GM10266 (cell line): ENCODE results near the gene DDB1.
A peak's percentile ranks its signal among the peaks of the same experiment; 100 is the strongest.

Experiments
- DNase-seq: peaks from one replicate; pipeline ENCODE4 v3.0.0; 2012; ENCODE audit errors: extremely low spot score
- CTCF ChIP-seq: IDR thresholded peaks from 2 replicates; pipeline ENCODE4 v1.5.1; 2012; ENCODE audit warnings: mild to moderate bottlenecking, low read depth; ENCODE audit not compliant: control insufficient read depth, insufficient read depth; ENCODE audit errors: missing control alignments

The DDB1 gene

GRCh38 chr11:61361741-61362541 is 29.0 kb upstream of the DDB1 start, which contains the start of the genes CYB561A3 and TMEM138:
TSS of gene CYB561A3 (minus strand) at chr11:61361882. CDS start at chr11:61356713, 5,169 bp downstream.
TSS of gene TMEM138 (plus strand) at chr11:61362374. CDS start at chr11:61364391, 2,017 bp downstream.
- TF ChIP-seq CTCF, result no peak
- DNase-seq, result peak; percentile 85

- DNase-seq, result no peak
- TF ChIP-seq CTCF, result no peak
Observed at GRCh38 chr11:61361237-61361740, 28.4 kb upstream of the DDB1 start.

GRCh38 chr11:61359516-61359915 is 26.6 kb upstream of the DDB1 start:
- no peak for DNase-seq

GRCh38 chr11:61358566-61358965 is 25.7 kb upstream of the DDB1 start:
- no peak for TF ChIP-seq CTCF
- DNase-seq, result no peak

More at GRCh38 chr11:61359516-61359915, 26.6 kb upstream of the DDB1 start:
- no peak for TF ChIP-seq CTCF

GRCh38 chr11:61357894-61358239 is 25.0 kb upstream of the DDB1 start:
- no peak for TF ChIP-seq CTCF
- DNase-seq, result no peak

DNA sequence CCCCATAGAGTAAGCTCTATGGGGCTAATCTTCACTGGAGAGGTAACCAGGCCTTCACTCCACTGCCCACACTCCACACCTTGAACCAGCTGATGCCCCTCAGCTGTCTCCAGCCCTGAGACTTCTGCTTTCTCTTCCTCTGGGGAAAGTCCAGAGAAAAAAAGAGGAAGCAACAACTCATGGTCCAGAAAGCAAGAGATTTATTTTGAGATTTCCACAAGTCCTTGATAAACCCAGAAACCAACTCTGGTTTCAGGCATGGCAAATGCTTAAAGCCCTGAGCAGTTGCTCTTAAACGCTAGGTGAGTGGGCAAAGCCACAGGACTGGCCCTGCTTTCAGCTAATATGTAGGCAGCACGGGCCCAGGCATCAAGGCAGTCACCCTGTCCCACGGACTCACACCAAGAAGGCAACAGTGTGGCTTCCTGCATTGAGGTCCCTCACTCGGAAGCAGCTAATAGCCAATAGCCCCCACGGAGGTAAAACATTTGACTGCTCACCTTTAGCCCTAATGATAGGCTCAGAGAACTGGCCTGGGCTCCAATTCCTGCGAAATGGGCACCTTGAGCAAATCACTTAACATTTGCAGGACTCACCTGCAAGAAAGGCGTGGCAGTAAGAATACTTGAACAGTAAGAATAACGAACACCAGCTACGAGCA is 24.5 kb upstream of the DDB1 start:
- TF ChIP-seq CTCF, result no peak
- DNase-seq, result peak; percentile 49

GRCh38 chr11:61356706-61357105 is 23.8 kb upstream of the DDB1 start:
- no peak for TF ChIP-seq CTCF
- no peak for DNase-seq
